ENCODE measurements around the gene FDXACB1.
"Not testable (repeated sequence)": the region's sequence is repeated elsewhere in the genome, so short reads cannot be mapped to it uniquely, and the experiment has no call there.

Gene FDXACB1

DNA sequence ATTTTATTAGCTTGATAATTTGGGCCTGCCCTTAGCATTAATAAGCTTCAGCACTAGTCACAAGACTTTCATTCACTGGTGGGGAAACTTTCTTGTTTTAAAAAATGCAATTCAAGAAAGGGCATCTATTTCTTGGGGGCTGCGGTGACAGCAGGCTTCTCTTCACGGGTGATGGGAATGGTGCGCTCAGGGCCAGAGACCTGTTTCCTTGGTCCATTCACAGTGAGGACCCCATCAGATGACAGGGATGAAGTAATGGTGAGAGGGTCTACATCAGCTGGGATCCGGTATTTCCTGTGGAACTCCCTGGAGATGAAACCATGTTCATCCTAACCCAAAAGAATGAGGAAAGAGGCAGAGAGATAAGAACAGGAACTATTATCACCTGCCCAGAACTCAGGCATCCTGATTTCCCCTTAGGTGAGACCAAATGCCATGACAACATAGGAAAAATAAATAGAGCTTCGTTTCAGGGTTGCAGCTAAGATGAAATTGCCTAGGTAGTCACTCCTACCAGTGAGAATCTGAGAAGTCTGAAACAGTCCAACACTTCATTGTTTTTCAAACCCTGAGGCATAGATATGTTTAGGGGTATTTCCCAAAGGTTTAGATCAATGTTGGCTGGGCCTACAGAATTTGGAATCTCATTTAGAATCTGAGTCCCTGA lies 29.8 kb upstream of the FDXACB1 start:
- FAIRE-seq = no peak

DNA sequence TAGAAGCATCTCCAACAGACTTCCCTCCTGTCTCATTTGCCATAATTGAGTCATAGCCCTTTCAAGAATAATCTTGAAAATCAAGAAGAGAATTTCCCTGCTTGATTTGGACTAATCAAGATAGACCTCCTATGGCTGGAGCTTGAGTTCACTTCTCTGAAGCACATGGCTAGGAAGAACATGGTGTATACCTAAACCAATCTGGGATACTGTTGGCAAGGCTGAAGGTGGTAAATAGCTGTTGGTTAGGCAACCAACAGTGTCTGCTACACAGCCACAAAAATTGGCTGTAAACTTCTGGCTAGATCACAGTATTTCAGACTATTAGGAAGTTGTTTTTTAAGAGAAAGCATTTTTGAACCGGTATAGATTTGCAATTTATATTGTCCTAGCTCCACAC lies 27.7 kb upstream of the FDXACB1 start:
- FAIRE-seq = no peak

DNA sequence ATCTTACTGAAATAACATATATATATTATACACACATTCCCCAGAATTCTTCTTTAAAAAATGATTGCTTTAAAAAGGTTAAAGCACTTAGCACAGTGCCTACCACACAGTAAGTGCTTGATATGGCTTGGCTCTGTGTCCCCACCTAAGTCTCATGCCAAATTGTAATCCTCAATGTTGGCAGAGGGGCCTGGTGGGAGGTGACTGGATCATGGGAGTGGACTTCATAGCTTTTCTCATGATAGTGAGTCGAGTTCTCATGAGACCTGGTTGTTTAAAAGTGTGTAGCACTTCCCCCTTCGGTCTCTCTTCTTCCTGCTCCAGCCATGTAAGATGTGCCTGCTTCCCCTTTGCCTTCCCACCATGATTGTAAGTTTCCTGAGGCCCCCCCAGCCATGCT lies 26.4 kb upstream of the FDXACB1 start:
- no peak for FAIRE-seq

DNA sequence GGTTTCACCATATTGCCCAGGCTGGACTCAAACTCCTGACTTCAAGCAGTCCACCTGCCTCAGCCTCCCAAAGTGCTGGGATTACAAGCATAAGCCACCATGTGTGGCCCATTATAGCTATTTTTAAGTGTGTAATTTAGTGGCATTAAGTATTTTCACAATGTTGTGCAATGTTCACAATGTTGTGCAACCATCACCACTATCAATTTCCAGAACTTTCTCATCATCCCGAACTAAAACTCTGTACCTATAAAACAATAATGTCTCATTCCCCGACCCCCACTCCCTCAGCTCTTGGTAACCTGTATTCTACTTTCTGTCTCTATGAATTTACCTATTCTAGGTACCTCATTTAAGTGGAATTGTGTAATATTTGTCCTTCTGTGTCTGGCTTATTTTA lies 7.9 kb upstream of the FDXACB1 start:
- FAIRE-seq = no peak

DNA sequence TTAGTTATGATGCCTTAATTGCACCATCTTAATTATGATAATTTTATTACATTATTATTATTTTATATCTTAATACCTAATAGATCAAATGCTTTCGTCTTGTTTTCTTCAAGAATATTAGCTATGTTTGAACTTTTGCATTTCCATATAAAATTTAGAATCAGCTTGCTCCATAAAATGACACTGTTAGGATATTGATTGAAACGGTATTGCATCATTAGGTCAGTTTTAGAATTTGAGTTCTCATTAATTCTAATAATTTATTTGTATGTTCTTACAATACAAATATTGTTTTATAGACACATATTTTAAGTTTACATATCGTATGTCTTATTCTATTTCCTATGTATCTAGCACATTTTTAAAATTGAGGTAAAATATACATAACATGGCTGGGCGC lies 7.1 kb upstream of the FDXACB1 start:
- FAIRE-seq = peak; percentile 21

DNA sequence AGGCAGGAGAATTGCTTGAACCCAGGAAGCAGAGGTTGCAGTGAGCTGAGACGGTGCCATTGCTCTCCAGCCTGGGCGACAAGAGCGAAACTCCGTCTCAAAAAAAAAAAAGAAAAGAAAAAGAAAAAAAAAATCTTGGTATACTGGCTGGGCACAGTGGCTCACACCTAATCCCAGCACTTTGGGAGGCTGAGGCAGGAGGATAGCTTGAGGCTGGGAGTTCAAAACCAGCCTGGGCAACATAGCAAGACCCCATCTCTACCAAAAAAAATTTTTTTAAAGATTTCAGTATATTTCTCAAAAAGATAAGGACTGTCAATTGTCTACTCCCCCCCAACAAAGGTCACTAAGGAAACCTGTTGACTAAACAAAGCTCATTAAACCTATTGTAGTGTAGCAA lies 6.1 kb upstream of the FDXACB1 start:
- not testable (repeated sequence) for FAIRE-seq

DNA sequence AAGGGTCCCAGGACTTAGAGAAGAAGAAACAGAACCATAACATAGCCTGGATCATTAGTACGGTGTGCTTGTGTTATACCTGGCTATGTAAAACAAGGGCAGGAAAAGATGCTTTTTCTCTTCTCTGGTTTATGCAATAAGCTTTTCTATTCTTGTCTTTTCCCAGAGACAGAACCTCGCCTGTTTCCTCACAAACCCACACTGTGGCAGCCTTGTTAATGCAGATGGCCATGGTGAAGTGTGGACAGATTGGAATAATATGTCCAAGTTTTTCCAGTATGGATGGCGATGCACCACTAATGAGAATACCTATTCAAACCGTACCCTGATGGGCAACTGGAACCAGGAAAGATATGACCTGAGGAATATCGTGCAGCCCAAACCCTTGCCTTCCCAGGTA lies 3.2 kb upstream of the FDXACB1 start:
- no peak for FAIRE-seq

DNA sequence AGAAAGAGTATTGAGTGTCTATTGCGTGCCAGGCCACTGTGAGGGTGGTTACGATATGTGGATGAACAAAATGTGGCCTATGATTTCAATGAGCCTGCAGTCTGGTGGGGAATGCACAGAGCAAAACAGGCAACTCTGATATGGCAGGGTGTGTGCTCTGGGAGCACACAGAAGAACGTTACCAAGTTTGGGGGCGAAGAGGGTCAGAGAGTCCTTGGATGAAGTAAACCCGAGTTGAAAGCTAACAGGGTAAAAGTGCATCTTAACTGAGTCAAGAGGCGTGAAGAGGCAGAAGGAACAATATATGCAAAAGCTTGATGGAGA lies 634 bp upstream of the FDXACB1 start:
- no peak for FAIRE-seq

DNA sequence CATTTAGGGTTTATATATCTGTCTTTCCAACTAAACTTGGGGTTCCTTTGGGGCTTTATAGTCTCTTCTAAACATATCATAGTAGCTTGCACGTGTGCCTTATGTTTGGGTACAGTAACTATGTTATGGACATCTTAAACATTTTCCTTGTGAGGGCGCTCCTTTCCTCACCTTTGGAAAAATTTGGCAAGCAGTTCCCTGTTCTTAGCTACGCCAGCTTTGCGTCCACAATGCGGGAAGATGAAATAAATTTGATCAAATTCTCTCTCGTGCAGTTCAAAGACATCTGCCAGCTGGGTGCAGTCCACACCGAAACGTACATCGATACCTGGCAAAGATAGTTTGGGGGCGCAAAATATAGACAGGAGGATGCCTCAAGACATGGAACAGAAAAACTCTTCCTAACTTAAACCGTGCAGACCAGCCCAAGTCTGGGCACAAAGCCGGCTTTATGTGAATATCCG lies 548 bp downstream of the FDXACB1 start:
- FAIRE-seq = no peak

DNA sequence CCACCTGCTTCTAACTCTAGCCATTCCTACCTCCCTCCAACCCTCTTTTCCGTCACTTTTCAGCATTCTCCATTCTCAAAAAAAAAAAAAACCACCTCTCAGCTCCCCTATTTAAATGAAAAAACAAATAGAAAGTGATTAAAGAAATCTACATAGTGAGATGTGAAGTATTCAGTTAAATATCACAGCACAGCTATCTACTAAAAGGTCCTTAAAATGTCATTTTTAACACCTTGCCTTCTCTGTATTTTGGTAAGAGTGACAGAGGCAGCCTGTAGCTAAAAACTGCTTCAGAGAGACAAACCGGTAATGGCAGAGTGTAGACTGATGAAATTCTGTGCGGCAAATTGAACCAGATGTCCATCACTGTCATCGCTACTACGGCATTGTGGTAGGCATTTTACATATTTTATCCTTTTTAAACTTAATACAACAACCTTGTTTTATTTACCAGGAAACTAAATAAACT lies 7.2 kb downstream of the FDXACB1 start:
- FAIRE-seq = no peak

DNA sequence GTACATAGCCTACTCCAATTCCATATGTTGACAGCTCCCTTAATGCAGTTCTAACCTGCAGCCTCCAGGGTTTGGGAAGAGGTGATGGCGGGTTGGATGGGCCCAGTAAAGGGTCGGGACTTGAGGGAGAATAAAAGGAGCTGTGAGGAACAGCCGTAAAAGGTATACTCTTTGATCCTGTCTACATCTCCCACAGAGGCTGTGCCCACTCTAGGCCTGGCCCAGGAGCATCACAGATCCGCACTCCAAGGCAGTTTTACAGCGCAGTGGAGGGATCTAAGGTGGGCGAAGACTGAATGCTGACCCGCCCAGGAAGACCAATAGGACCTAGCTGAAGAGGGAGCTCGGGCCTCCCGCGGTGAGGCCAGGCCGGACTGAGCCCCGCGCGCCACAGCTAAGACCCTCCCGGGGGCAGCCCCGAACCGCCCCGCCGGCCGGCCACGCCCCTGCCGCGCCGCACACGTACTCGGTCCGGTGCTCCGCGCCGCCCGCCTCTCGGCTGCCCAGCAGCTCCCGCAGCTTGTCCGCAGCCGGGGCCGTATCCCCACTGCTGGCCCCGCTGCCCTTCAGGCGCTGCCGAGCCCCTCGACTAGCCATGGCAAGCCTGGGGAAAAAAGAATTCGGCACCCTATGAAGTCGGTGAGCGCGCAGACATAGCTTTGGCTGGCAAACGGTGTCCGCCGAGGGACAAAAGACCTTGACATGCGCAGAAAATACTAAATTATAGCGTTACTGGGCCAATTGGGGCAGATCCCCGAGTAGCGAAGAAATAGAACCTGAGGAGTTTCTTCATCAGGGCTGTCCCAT lies 7.9 kb downstream of the FDXACB1 start, which contains the start of gene ALG9:
ALG9 (minus strand) TSS at position 696 of the 807 bp plus-strand sequence; CDS start at position 597, 99 bp downstream.
- peak; percentile 29 for FAIRE-seq

DNA sequence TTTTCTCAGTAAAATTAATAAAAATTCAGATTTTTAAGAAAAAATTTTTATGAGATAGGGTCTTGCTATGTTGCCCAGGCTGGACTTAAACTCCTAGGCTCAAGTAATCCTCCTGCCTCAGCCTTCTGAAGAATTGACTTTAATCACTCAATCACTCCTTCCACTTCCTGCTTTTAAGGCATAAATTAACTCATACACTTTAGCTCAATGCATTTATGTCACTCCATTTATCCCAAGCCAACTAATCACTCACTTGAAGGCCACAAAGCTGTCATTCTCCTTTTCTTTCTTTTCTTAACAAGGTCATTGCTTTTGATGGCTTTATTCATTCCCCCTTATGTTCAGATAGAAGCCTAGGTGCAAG lies 8.5 kb downstream of the FDXACB1 start:
- no peak for FAIRE-seq

DNA sequence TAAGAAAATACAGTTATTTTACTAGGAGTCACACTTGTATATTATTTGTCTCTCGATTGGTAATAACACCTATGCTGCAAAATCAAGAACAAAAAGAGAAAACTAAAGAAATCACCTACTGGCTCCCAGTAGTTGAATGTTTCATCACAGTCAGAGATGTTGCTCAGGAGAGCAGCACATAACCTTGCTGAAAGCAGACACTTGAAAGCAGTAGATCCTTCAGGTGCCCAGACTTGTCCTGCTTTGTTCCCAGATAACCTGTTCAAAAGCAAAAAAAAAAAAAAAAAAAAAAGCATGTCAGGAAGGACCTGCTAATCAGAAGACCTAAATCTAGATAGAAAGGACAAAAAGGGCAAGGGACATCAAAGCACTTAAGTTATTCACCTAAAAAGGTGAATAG lies 8.9 kb downstream of the FDXACB1 start:
- FAIRE-seq = no peak

DNA sequence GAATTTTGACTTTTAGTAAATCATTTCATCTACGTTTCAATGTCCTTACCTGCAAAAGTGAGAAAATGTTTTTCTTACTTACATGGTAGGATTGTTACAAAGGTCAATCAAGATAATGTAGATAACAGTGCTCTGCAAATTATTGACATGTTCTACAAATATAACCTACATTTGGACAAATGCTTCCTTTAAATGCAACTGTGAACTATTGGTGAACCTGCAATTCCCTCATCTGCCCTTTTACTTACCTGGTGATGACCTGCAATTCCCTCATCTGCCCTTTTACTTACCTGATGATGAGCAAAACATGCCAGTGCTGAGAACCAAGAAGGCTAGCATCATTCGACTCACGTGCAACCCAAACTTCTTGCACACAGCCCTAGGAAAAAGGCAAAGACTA lies 18.7 kb downstream of the FDXACB1 start:
- no peak for FAIRE-seq

DNA sequence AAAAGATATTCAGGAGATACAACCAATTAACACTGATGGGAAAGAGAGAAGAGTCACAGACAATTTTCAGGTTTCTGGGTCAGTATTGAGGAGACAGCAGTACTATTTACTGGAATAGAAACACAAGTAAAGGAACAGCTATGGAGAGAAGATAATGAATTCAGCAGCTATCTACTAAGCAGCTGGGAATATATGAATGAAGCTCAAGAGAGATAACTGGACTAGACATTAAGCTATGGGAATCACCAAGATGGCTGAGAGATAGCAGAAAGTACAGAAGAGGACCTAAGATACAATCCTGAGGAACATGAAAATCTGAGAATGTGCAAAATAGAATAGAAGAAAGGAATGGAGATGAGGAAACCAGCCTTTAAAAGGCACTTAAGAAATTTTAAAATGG lies 23.5 kb downstream of the FDXACB1 start:
- FAIRE-seq = no peak

DNA sequence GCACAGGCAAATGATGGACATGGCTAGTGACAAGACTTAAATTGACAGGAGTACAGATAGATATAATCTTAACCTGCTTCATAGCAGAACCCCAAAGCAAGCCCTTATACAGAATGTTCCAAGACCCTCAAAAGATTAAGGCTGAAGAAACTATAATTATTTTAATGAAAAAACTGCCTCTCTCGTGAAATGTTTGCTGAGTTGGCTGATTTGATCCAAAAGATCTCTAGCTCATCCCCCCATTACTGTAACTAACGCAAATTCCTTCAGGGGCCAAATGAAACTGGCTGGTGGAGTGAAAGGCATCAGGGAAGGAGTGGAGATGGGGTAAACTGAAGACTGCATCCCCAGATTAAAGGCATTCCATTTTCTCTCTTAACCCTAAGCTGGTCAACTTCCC lies 26.9 kb downstream of the FDXACB1 start:
- no peak for FAIRE-seq

DNA sequence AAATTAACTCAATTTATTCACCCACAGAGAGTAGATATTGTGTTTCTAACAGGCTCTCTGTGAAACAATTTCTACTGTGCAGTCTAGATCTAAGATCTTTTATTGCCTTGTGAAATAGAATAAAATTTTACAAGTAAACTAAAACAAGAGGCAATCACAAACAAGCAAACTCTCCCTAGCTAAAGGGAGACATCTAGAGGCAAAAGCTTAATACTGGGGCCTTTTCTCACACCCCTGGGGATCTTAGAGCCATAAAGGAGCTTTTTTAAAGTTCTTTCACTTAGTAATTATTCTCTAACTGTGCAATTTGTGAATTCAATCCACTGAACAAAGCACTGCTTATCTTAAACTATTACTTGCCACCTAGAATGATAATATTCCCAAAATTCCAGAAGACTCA lies 27.3 kb downstream of the FDXACB1 start:
- peak; percentile 82 for FAIRE-seq

DNA sequence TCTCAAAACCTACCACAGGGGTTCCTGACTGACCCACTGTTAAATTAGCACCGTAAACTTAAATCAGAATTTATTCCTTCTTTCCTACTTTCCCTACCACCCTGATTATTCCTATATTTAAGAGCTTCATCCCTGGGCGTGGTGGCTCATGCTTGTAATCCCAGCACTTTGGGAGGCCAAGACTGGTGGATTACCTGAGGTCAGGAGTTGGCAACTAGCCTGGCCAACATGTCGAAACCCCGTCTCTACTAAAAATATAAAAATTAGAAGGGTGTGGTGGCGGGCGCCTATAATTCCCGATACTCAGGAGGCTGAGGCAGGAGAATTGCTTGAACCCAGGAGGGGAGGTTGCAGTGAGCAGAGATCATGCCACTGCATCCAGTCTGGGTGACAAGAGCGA lies 27.9 kb downstream of the FDXACB1 start:
- no peak for FAIRE-seq

DNA sequence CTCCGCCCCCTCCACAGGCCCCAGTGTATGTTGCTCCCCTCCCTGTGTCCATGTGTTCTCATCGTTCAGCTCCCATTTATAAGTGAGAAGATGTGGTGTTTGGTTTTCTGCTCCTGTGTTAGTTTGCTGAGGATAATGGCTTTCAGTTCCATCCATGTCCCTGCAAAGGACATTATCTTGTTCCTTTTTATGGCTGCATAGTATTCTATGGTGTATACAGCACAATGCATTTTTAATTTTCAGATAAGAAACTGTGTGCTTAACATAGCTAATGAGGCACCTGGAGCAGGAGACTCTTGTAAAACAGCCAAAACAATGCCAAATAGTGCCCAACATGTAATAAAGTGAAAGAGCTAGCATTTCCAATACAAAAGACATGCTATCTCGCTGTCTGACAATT lies 29.3 kb downstream of the FDXACB1 start:
- FAIRE-seq = no peak

DNA sequence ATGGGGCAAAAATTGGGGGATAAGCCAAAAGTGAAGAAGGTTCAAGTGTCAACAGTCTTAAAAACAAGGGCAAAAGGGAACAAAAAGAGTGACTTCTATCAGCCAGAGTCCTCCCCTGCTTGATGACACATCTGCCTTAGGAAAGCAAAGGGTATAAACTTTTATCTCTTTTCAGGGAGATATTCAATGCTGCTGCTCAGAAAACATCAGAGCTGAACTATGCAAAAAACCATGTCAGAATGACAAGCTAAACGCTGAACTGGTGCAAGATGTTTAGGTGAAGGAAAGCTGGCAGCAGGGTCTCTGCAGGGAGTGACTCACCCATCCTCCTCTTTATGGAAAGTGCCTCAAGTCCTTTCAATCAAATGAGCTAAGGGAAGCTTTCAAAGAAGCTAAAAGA lies 32.3 kb downstream of the FDXACB1 start:
- no peak for FAIRE-seq

DNA sequence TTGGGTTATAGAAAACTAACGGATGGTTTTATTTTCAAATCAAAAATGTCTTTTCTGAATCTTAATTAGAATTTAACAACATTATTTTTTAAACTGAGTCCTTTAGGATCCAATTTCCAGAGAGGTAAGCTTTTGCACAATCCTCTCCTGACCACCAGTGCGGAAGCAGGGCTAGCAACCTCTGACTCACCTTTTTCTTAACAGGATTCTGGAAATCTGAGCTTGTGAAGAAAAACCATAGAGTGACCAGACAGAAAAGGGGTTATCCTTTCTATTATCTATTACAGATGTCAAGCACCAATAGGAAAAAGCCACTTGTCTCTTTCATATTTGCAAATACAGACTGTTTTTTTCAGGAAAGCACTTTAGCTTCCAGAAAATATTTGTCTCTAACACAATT lies 32.9 kb downstream of the FDXACB1 start:
- no peak for FAIRE-seq

DNA sequence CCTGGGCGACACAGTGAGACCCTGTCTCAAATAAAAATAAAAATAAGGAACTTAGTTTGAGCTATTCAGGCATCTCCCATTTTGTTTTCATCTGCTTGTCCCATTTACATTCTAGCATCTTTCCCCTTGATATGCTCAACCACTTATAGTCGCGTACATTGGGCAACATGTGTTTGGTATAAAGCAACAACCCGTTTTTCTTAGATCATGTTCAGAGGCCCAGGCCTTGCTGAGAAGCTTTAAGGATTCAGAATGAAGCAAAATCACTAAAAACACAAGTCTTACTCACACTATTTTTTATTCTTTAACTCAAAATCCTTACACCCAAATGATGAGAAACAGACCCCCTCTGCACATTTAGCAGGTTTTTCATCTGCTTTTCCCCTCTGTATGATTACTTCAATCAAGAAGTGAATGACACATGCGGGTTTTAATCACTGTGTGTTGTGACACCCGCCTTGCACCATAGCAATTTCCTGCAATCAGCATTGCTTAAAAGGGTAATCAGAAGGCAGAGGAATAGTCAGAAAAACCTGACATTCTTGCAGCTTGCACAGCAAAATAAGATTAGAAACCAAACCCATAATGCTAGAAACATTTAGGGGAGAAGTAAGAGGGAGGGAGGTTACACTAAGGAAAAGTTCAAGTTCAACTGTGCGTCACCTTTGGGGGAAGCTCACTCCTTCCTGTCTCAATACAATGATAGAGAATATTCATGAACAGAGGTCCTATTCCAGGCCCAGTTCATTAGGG lies 33.5 kb downstream of the FDXACB1 start:
- FAIRE-seq = no peak

DNA sequence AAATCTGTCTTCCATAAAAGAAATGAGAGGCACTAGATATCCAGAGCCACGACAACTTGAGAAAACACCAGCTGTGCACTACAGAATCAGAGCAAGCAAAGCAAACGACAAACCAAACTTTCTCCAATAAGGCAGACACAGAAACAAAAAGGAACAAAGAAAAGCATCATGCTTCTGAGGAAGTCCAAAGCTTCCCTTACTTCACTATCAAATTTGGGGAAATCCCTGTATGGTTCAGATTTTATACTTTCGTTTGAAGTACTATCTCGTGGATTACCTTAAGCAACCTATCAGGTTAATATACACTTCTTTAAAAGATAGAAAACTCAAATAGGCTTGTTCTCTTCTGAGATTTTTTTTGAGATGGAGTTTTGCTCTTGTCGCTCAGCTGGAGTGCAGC lies 35.3 kb downstream of the FDXACB1 start:
- no peak for FAIRE-seq
